HG02938 (cell line): Measurements from ENCODE around the gene AOPEP.

Experiments
- ATAC-seq: cut with Tn5 transposase; IDR thresholded peaks from one replicate; pipeline ENCODE4 v1.9.1; 2021; ENCODE audit warnings: mild to moderate bottlenecking, moderate library complexity; ENCODE audit not compliant: unreplicated experiment

Gene AOPEP

GRCh38 chr9:94713436-94714215 is 12.9 kb upstream of the AOPEP start:
- no peak for ATAC-seq

DNA sequence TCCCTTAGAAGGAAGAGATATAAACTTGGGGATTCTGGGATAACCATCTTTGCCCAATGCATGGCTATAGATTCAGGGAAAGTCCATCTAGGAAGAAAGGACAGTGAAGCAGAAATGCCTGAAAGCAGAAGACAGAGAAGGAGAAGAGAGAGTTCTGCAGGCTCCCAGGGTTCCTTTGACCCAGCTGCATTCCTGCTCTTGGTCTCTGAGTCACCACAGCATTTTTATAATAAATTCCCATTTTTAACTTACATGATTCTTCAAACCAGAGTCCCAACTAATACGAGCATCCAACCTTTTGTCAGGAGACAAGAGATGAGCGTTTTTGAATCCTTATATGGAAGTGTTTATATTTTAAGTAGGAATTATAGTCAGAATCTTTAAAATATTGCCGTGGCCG is 12.0 kb upstream of the AOPEP start:
- no peak for ATAC-seq

DNA sequence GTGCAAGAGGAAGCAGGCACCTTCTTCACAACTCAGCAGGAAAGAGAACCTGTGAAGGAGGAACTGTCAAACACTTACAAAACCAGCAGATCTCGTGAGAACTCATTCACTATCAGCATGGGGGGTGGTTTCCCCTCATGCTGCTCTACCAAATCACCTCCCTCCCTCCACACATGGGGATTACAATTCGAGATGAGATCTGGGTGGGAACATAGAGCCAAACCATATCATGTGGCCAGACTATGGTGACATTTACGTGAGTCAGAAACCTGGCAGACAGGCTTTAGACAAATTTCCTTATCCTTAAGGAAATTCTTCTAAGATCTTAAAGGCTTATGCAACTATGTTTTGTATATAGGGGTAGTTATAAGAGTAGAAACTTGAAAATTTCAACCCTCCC is 8.7 kb upstream of the AOPEP start:
- ATAC-seq: no peak

DNA sequence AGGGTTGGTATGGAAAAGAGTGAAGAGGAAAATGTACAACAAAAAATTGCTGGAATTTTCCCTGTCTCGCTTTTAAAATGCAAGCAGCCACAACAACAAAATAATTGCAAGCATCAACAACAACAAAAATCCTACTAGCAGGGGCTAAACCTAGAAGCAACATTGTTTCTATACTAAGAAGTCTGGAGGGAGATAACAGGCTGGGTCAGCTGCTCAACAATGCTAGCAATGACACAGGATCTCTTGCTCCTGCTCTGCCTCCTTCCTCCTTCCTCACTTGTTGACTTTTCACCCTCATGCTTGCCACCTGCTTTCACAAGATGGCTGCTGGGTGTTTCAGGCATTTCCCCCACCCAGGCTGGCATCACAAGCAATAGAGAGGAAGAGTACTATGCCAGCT is 7.6 kb upstream of the AOPEP start:
- no peak for ATAC-seq

- no peak for ATAC-seq
These were observed 6.6 kb upstream of the AOPEP start for GRCh38 chr9:94719878-94720277.

DNA sequence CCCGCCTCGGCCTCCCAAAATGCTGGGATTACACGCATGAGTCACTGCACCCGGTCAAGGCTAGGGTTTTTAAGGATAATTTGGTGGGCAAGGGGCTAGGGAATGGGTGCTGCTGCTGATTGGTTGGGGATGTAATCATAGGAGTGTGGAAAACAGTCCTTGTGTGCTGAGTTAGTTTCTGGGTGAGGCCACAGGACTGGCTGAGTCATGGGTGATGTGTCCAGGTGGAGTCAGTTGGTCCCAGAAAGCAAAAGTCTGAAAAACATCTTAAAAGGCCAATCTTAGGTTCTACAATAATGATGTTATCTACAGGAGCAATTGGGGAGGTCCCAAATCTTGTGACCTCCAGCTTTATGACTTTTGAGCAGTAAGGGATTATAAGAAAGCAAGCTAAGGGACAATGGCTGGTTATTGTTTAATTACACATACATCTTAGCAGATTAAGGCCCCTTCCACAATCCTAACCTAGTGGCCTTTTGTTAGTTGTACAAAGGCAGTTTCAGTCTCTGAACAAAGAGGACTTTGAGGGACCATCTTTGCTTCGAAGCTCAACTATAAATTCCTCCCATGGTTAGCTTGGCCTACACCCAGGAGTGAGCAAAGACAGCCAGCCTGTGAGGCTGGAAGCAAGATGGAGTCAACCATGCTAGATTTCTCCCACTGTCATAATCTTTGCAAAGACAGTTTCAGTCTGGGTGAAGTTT is 5.5 kb upstream of the AOPEP start:
- no peak for ATAC-seq

- no peak for ATAC-seq
These were observed 4.7 kb upstream of the AOPEP start for GRCh38 chr9:94721754-94722153.

- ATAC-seq: no peak
These were observed 1.2 kb upstream of the AOPEP start for GRCh38 chr9:94725293-94725692.

DNA sequence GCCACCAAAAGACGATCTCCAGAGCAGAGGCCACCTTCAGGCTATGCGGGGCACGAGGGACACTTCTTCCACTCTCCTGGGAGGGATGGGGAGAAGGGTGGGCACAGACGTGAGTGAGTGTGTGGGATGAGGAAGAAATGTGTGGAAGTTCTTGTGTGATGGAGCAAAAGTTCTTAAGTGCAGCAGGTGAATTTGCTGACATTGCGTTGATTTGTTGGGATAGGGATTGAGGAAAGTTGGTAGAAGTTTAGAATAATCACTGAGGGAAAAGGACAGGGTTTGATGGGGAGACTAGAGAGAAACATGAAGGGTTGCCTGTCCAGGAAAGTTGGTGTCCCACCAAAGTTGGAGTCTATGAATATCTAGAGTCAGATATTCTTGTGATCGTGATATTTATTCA is 2.2 kb downstream of the AOPEP start:
- no peak for ATAC-seq

DNA sequence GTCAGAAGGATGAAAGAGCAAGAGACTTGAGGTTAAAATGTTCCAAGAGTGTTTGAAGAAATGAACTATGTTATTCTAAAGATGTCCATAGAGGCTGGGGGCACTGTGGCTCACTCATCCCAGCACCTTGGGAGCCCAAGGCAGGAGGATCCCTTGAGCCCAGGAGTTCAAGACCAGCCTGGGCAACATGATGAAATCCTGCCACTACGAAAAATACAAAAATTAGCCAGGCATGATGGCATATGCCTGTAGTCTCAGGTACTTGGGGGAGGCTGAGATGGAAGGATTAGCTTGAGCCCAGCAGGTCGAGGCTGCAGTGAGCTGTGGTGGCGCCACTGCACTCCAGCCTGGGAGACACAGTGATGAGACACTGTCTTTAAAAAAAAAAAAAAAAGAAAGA is 2.7 kb downstream of the AOPEP start:
- no peak for ATAC-seq

DNA sequence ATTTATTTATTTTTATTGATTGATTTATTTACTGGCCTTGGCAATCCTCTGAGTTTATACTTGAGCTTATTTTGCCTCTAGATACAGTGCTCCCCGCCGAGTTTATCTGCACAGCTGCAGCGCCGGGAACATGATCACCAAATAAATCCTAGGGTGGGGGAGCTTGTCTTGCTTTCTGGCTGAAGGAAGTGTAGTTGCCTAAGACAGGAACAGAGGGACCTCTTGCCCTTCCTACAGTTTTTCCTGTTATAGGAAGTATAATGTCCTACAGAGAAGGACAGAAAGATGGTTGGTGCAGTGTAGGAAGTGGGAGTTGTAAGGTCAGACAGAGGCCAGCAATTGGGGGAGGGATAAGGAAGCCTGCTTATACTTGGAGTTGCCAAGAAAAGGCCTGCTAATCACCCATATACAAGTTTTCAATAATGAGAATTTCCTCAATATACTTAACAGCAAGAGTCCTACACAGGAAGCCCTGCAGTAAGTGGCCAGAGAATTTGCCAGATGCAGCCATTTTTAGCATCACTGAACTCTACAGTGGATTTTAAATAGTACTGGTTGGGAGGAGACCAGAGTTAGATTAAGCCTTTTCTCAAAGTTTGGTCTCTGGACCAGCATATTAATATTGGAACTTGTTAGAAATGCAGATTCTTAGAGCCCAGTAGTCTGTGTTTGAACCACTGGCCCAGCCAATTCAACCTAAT is 7.7 kb downstream of the AOPEP start:
- ATAC-seq: no peak

DNA sequence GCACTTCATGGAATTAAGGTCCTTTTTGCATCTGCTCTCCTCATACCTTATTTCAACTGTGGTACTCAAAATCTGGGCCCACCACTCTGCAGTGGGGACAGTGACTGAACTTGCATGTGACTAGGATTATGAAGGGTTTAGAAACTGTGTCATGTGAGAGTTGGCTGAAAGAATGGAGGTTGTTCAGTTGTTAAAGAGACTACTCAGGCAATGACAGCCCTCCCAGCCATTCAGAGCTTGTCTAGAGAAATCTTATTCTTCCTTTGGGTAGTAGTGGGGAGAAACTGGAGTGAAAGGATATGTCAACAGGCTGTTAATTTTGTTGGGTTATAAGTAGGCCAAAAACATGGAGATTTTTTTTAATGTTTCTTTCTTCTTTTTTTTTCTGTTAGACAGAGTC is 10.3 kb downstream of the AOPEP start:
- ATAC-seq: no peak

DNA sequence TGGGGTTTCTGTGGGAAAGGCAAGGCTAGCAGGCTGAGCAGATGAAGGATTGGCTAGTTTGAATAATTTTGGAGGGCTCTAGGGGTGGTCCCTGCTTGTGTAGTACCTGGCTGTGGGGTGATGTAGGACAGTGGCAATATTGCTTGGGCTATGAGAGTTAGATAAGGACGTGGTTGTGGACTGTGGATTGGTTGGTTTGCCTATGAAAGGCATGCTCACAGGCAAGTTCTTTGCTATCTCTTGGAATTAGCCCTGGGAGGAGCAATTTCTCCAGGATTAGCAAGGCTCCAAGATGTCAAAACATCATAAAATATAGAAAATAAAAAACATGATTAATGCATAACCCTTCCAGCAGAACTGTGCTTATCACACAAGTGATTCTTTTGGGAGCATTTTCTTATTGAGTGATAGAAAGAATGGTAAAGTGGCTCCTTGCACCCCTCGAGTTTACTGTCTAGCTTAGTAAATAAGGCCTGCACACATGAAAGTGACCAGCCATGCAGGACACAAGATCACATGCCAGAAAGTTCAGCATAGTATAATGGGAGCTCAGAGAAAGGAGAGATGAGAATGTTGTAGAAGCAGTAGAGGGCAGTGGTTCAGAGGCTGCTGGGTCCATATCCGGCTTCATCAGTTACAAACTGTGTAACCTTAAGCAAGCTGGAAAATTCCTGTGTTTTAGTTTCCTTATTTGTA is 13.8 kb downstream of the AOPEP start:
- no peak for ATAC-seq

DNA sequence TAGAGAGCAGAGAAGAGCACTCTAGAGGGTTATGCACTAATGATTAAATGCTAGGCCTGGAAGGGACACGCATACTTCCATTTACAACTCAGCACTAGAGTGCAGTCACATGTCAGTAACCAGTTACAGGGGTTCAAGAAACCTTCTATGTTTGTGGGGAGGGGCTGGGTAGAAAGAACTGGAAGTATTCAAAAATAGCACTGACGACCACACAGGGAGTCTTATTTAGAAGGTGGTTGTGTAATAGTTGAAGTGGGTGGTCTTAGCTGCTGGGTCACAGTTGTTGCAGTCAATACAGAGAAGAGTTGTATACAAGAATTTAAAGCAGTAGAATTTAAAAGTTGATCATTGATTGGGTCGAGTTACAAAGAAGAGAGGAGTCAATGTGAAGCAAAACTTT is 15.4 kb downstream of the AOPEP start:
- no peak for ATAC-seq

- no peak for ATAC-seq
These were observed 16.8 kb downstream of the AOPEP start for GRCh38 chr9:94743035-94743954.

- no peak for ATAC-seq
These were observed 19.5 kb downstream of the AOPEP start for GRCh38 chr9:94745806-94746540.

GRCh38 chr9:94746541-94747370 is 20.3 kb downstream of the AOPEP start:
- ATAC-seq: no peak

- ATAC-seq: no peak
These were observed 28.5 kb downstream of the AOPEP start for GRCh38 chr9:94754976-94755475.

GRCh38 chr9:94757158-94757557 is 30.7 kb downstream of the AOPEP start:
- no peak for ATAC-seq
